Vagina (tissue), 2 donors: ENCODE measurements around the gene RELA.

Experiments
- POLR2A ChIP-seq, 2 donors: fragments of 450-650 bp; IDR thresholded peaks; one replicate each; pipeline ENCODE4 v1.6.1; 2017; ENCODE audit warnings: antibody characterized with exemption in 2 of 2, mild to moderate bottlenecking in 2 of 2, moderate library complexity in 2 of 2
- TF ChIP-seq, protein P1 (sequence below), 3 experiments: fragments of 450-650 bp in 2 of 3; fragments of 200-600 bp in 1 of 3; sonication (generic) in 1 of 3; IDR thresholded peaks; one replicate each; pipeline ENCODE4 v1.5.1; 2017 to 2019; ENCODE audit warnings: antibody characterized with exemption in 3 of 3, mild to moderate bottlenecking in 2 of 3, moderate library complexity in 2 of 3

DNA sequence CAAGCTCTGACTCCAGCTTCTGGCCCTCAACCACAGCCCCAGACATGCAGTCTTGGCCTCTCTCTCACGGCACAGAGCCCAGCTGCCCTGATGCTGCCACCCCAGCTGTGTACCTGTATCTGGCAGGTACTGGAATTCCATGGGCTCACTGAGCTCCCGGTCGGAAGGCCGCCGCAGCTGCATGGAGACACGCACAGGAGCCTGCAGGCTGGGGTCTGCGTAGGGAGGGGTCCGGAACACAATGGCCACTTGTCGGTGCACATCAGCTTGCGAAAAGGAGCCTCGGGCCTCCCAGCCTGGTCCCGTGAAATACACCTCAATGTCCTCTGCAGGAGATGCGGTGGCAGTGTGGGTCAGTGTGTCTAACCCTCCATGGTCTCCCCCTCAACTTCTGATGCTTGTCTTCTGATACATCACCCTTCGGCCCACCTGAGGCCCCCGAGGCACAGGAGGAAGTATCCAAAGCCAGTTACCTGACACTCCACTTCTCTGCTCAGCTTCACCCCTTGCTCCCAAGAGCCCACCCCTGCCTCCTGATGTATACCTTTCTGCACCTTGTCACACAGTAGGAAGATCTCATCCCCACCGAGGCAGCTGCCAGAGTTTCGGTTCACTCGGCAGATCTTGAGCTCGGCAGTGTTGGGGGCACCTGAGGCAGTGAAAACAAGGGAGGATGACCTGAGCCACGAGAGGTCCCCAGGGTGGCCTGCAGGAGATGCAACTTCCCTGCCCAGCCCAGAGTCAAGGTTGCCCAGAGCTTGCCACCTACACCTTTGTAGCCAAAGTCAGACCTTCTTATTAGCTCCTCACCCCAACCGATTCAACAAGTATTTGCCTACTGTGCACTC lies 4.3 kb downstream of the RELA start:
- TF ChIP-seq POLR2A (IDR thresholded peaks at IDR 0.05) = no peak
- TF ChIP-seq, protein P1, sequence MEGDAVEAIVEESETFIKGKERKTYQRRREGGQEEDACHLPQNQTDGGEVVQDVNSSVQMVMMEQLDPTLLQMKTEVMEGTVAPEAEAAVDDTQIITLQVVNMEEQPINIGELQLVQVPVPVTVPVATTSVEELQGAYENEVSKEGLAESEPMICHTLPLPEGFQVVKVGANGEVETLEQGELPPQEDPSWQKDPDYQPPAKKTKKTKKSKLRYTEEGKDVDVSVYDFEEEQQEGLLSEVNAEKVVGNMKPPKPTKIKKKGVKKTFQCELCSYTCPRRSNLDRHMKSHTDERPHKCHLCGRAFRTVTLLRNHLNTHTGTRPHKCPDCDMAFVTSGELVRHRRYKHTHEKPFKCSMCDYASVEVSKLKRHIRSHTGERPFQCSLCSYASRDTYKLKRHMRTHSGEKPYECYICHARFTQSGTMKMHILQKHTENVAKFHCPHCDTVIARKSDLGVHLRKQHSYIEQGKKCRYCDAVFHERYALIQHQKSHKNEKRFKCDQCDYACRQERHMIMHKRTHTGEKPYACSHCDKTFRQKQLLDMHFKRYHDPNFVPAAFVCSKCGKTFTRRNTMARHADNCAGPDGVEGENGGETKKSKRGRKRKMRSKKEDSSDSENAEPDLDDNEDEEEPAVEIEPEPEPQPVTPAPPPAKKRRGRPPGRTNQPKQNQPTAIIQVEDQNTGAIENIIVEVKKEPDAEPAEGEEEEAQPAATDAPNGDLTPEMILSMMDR (IDR thresholded peaks at IDR 0.05) = no peak
